Loucy (cell line): ENCODE results near the gene TNNI3K.

Source experiments
- CTCF ChIP-seq: fragments of 200-600 bp; sonication (generic); conservative IDR thresholded peaks from 2 replicates; pipeline ENCODE4 v1.5.1; 2014; ENCODE audit warnings: mild to moderate bottlenecking, antibody characterized with exemption, low read length
- EZH2phosphoT487 ChIP-seq: fragments of 200-600 bp; IDR thresholded peaks from 2 replicates; pipeline ENCODE4 v1.6.1; 2018; ENCODE audit warnings: antibody characterized with exemption, mild to moderate bottlenecking, moderate library complexity, borderline replicate concordance

GRCh38 chr1:74513411-74514300, 278.5 kb downstream of the TNNI3K start:
- TF ChIP-seq EZH2phosphoT487, result no peak
- TF ChIP-seq CTCF, result no peak
